Lower lobe of right lung (tissue), 2 donors: ENCODE data around the gene CLCF1. TPM values are rescaled to one million over a fixed set of nuclear protein-coding genes. Genes with fewer than 3 reads are reported as not detected.

Source experiments
- ATAC-seq, 2 donors: fragments of 200-7000 bp; cut with Tn5 transposase; one replicate each; pipeline ENCODE4 v1.9.1; 2020 to 2022; ENCODE audit warnings: mild to moderate bottlenecking in 2 of 2, moderate library complexity in 2 of 2
- DNase-seq: peaks from one replicate; pipeline ENCODE4 v3.0.0-alpha.2; 2020
- H3K27ac ChIP-seq: fragments of 200-600 bp; one replicate; pipeline ENCODE4 v1.8.0; 2022
- H3K27me3 ChIP-seq: fragments of 200-600 bp; one replicate; pipeline ENCODE4 v1.8.0; 2022; ENCODE audit warnings: low read depth
- H3K36me3 ChIP-seq: fragments of 200-600 bp; one replicate; pipeline ENCODE4 v1.8.0; 2022; ENCODE audit warnings: mild to moderate bottlenecking
- H3K4me1 ChIP-seq: fragments of 200-600 bp; one replicate; pipeline ENCODE4 v1.8.0; 2022
- H3K4me3 ChIP-seq: fragments of 200-600 bp; one replicate; pipeline ENCODE4 v1.8.0; 2022; ENCODE audit warnings: mild to moderate bottlenecking
- H3K9me3 ChIP-seq: fragments of 200-600 bp; one replicate; pipeline ENCODE4 v1.8.0; 2022
- CTCF ChIP-seq: fragments of 200-600 bp; IDR thresholded peaks from one replicate; pipeline ENCODE4 v1.8.0; 2022; ENCODE audit warnings: antibody characterized with exemption, mild to moderate bottlenecking
- intact Hi-C: fragments of 100-400 bp; cut with DNase I; formaldehyde crosslinking; loops from one replicate; pipeline ENCODE4 v1.11.0; 2022
- total RNA-seq: library from RNA; stranded (reverse); fragmentation: NEBNext Ultra II Directional; extraction: Animal tissue kit (Norgen Biotek cat#: 25700); gene quantifications from one replicate; pipeline ENCODE4 v1.2.1, GENCODE V29; 2021
- donor health status: DM: no; HTN: yes; CAD: no; lungs with severe emphysema.

The CLCF1 gene
- total RNA-seq, 1 donor from 2014 or later = 3.7 TPM

GRCh38 chr11:67381244-67381972 lies 8.0 kb upstream of the CLCF1 start:
- peak; percentile 34 for ATAC-seq
- no peak for DNase-seq
- peaks cover 21% of the 10 kb centered on the region for H3K4me1 ChIP-seq

GRCh38 chr11:67379061-67380058 lies 6.0 kb upstream of the CLCF1 start:
- TF ChIP-seq CTCF = no peak
- no peaks in the 10 kb centered on the region for H3K27me3 ChIP-seq
- no peak for ATAC-seq
- no peak overlapping the region for H3K27ac ChIP-seq
- intact Hi-C loops = no loop called here
- H3K4me3 ChIP-seq = no peak overlapping the region
- no peak for DNase-seq
- H3K36me3 ChIP-seq = no peaks in the 10 kb centered on the region
- H3K4me1 ChIP-seq = peaks cover 27% of the 10 kb centered on the region
- no peaks in the 10 kb centered on the region for H3K9me3 ChIP-seq

More at GRCh38 chr11:67381244-67381972, 8.0 kb upstream of the CLCF1 start:
- TF ChIP-seq CTCF = no peak
- peak overlapping the region; percentile 64 for H3K27ac ChIP-seq
- no peaks in the 10 kb centered on the region for H3K9me3 ChIP-seq
- H3K27me3 ChIP-seq = no peaks in the 10 kb centered on the region
- H3K4me3 ChIP-seq = no peak overlapping the region
- H3K36me3 ChIP-seq = no peaks in the 10 kb centered on the region
- intact Hi-C loops = no loop called here

DNA sequence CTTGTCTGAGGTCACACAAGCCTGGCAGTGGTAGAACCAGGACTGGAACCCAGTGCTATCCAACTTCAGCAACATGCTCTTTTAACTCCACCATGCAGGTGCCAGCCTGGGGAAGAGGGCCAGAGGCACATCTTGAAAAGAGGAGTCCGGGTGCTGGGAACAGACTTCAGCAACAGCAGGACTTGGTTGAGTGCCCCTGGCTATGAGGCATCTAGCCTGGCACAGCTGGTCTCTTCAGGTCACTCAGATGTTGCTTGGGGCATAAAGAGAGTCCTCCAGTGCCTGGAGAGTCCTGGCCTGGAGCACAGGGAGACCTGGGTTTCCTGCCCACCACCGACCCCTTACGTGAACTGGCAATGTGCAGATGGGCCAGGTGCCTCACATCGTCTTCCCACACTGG lies 5.1 kb upstream of the CLCF1 start:
- no peaks in the 10 kb centered on the region for H3K36me3 ChIP-seq
- intact Hi-C loops = no loop called here
- H3K27ac ChIP-seq = no peak overlapping the region
- DNase-seq (no peak), ATAC-seq (no peak)
- no peaks in the 10 kb centered on the region for H3K9me3 ChIP-seq
- no peaks in the 10 kb centered on the region for H3K27me3 ChIP-seq
- TF ChIP-seq CTCF = no peak
- H3K4me1 ChIP-seq = peaks cover 34% of the 10 kb centered on the region
- no peak overlapping the region for H3K4me3 ChIP-seq

- no peak for ATAC-seq
- Histone ChIP-seq H3K4me3 (no peak overlapping the region), H3K4me1 (peaks cover 30% of the 10 kb centered on the region), H3K9me3 (no peaks in the 10 kb centered on the region), H3K36me3 (no peaks in the 10 kb centered on the region), H3K27ac (no peak overlapping the region), H3K27me3 (no peaks in the 10 kb centered on the region)
- TF ChIP-seq CTCF = no peak
- intact Hi-C loops = no loop called here
- DNase-seq = no peak
These were observed 3.7 kb upstream of the CLCF1 start for GRCh38 chr11:67376873-67377808.
